GM04503 (cell line): ENCODE results near the gene ILF2.
"Not testable (repeated sequence)": the region's sequence is repeated elsewhere in the genome, so short reads cannot be mapped to it uniquely, and the experiment has no call there.

ENCODE experiments used
- DNase-seq: peaks from one replicate; pipeline ENCODE4 v3.0.0-alpha.2; 2012; ENCODE audit warnings: low read depth

ILF2 gene

DNA sequence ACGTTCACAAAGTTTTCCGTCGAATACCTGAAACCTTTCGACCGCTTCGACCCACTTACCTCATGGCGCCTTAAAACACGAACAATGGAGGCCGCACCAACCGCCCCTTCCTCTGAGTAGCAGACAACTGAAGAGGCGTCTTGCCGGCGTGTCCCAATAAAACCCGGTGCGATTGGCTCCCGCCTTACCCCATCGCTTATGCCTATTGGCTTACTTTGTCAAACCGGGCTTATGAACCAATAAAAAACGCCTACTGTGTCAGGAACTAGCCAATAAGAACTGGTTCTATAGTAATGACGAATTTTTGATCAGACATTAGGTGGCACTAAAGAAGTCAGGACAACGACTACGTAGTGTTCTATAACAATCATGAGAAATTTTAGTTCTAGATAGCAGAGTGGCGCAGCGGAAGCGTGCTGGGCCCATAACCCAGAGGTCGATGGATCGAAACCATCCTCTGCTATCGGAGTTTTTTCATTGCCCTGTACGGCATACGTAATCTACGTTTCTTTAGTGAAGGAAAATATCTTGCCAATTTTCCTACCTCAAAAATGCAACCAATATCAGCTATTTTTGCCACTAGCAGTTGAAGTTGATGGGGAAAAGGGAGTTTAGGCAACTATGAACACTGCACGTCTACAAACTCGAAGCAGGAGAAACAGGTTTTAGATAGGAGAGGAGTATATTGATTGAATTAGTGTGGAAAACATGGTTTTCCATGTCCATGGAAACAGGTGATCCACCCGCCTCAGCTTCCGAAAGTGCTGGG lies at the start of gene ILF2:
TSS of gene ILF2 (minus strand) at position 135 of the 769 bp plus-strand sequence. CDS start at position 64, 71 bp downstream.
- peak; percentile 98 for DNase-seq

DNA sequence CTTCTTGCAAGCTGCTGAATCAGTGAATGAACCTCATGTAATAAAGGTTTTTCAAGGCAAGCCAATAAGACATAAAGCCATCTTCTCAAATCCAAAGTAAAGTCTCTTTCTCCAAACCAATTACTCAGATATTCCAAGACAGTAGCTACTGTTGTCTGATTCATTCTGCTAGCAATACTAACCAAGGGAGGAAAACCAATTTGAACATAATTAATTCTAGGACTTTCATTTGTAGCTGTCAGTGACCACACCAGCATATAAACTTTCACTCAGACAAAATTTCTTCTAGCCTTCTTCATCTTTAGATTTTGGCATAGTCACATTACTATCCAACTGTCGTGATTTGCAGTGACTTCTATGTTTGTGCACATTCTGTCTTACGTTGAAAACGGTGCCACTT lies 46.5 kb upstream of the ILF2 start:
- no peak for DNase-seq

DNA sequence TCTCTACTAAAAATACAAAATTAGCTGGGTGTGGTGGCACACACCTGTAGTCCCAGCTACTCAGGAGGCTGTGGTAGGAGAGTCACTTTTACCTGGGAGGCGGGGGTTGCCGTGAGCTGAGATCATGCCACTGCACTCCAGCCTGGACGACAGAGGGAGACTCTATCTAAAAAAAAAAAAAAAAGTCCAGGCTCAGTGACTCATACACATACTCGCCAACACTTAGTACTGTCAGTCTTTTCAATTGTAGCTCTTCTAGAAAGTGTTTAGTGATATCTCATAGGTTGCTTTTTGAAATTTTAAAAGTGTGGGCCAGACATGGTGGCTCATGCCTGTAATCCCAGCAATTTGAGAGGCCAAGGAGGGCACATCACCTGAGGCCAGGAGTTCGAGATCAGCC lies 45.4 kb upstream of the ILF2 start:
- DNase-seq, result not testable (repeated sequence)

GRCh38 chr1:153711026-153711425 lies 40.2 kb upstream of the ILF2 start:
- no peak for DNase-seq

DNA sequence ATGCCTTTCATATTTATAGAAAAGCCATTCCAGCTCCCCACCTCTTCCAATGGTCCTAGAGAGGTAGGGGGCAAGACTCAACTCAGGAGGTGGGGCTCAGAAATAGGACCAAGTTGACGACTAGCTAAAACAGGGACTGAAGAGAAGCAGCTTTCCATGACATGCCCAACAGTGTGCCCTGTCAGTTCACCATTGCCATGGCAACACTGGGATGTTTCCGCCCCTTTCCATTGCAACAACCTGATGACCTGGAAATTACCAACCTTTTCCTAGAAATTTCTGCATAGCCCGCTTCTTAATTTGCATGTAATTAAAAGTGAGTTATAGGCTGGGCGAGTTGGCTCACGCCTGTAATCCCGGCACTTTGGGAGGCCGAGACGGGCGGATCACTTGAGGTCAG lies 34.7 kb upstream of the ILF2 start:
- no peak for DNase-seq

- no peak for DNase-seq
These were observed 29.0 kb upstream of the ILF2 start for GRCh38 chr1:153699768-153700167.

- DNase-seq, result peak; percentile 63
These were observed 28.3 kb upstream of the ILF2 start for GRCh38 chr1:153698923-153699714.

GRCh38 chr1:153698020-153698922 lies 27.5 kb upstream of the ILF2 start:
- DNase-seq, result no peak

DNA sequence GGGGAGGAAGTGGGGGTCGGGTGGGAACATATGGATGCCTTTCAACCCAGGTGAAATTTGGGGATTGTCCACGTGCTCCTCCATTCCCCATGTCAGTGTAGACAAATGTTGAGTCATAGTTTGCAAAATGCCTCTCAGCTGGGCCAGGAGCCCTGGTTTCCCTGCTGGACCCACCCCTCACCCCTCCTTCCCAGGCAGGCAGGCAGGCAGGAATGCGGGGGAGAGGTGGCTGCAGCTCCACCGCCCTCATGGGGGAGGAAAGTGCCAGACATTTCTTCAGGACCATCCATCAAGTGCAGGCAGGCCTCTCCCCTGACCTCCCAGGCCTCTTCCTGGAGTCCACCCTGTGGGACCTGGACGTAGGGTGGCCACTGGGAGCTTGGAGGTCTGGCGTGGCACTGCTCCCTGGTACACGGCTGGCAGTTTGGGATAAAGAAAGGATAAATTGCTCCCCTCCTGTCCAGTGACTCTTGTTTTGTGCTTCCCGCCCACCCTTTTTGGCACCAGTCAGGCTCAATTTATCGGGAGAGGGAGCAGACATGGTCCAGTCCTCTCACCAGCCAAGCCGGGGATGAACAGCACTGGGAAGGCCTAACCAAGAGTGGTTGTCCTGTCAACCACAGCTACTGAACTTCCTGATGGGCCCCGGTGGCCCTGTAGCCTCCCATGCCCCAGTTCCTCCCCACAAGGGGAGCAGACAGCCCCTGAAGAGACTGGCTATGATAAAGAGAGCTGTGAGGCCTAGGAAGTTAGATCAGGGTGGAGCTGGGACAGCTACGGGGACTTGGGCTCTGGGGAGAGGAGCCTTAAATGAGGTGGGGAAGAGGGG lies 26.6 kb upstream of the ILF2 start:
- no peak for DNase-seq

DNA sequence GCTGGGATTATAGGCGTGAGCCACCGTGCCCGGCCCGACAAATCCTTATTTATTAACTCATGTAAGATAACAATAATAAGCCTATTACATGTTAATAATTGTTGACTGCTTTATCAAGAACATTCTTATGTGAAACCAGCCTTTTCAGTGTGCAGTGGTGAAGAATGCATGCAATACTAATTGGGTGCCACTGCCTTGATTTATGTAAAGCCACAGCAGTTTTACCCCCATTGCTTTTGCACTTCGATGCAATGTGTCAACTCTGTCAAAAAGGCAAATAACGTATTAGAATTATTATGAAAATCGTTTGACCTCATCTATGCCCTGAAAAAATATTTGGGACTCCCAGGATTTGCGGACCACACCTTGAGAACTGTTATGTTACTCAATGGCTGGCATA lies 25.9 kb upstream of the ILF2 start:
- no peak for DNase-seq

DNA sequence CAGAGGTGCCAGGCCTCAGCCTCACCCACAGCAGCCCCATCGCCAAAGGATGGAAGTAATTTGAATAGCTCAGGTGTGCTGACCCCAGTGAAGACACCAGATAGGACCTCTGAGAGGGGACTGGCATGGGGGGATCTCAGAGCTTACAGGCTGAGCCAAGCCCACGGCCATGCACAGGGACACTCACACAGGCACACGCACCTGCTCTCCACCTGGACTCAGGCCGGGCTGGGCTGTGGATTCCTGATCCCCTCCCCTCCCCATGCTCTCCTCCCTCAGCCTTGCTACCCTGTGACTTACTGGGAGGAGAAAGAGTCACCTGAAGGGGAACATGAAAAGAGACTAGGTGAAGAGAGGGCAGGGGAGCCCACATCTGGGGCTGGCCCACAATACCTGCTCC lies 22.7 kb upstream of the ILF2 start:
- no peak for DNase-seq

DNA sequence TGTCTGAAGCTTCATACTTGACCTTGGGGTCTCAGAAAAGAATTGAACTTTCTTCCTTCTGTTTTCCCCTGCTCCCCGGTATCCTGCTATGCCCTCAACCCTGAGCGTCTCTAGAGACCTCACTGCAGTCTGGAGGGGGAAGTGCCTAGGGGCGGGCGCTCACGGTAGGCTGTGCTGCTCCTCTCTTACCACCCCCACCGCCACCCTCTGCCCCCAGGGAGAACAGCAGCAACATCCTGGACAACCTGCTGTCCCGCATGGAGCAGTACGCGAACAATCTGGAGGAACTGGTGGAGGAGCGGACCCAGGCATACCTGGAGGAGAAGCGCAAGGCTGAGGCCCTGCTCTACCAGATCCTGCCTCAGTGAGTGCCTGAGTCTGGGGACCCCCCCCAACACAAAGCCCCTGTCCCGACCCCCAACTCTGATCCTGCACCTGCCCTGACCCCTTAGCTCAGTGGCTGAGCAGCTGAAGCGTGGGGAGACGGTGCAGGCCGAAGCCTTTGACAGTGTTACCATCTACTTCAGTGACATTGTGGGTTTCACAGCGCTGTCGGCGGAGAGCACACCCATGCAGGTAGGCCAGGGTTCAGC lies 18.0 kb upstream of the ILF2 start:
- no peak for DNase-seq

GRCh38 chr1:153688276-153688675 lies 17.5 kb upstream of the ILF2 start:
- DNase-seq, result no peak

DNA sequence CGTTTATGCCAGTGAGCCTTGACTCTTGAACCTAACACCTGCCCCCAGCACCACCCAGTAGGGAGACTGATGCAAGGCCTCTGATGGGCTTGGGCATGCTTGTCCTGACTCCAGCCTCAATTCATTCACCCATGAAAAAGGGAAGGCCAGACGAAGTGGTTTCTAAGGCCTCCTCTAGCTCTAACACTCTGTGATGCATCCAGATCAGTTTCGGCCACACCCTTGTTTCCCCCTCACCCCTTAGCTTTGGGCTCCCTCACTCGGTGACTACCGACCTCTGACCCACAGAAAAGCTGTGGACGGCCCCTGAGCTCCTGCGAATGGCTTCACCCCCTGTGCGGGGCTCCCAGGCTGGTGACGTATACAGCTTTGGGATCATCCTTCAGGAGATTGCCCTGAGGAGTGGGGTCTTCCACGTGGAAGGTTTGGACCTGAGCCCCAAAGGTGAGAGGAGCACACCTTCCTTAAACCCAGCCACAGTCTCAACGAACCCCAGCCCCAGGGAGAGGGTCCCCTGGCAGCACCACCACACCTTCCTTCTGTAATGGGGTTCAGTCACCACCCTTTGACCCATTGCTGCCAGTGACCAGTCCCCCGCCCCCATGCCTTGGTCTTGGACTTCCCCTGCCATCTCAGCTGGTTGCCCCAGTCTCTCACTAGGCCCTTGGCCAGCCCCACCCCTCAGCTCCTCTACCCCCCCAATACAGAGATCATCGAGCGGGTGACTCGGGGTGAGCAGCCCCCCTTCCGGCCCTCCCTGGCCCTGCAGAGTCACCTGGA lies 16.7 kb upstream of the ILF2 start:
- no peak for DNase-seq

DNA sequence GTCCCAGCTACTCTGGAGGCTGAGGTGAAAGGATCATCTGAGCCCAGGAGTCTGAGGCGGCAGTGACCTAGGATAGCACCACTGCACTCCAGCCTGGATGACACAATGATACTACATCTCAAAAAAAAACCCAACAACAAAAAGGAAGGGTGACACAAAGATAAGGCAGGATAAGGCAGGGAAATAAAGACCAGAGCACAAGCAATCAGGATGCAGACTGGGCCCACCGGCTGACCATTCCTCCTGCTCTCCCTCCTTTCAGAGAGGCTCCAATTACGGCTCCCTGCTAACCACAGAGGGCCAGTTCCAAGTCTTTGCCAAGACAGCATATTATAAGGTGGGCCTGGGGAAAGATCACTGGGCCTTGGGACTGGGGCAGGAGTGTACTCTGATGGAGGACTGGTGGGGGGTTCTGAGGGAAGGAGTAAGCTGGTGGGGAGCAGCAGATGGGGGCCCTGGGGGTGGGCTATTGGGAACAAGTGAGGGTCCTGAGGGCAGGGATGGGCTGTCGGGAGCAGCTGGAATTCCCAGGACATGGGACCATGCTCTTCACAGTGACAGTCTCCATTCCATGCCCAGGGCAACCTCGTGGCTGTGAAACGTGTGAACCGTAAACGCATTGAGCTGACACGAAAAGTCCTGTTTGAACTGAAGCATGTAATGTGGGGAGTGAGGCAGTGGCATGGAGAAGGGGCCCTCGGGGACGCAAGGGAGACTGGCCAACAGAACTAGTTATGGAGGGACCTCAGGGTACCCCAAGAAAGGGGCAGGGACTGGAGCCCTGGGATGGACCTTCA lies 14.9 kb upstream of the ILF2 start:
- DNase-seq, result no peak

- DNase-seq, result no peak
These were observed 14.1 kb upstream of the ILF2 start for GRCh38 chr1:153684892-153685291.

- DNase-seq, result no peak
These were observed 13.1 kb upstream of the ILF2 start for GRCh38 chr1:153683854-153684253.

DNA sequence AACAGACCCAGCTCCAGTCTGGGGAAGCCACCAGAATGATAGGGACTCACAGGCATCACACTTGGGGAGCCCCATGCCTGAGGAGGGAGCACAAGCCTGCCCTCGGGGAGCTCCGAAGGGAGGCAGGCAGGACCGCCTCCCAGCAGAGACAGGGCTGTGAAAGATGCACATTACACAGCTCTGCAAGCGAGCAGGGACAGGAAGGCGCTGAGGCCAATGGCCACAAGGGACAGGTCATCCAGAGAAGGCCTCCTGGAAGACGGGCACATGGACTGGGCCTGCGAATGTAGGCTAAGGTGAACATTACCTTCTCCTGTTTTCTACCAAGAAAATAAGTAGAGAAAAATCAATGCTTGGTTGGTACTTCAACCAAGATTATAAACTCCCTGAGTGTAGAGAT lies 11.9 kb upstream of the ILF2 start:
- no peak for DNase-seq

GRCh38 chr1:153680120-153680403 lies 9.3 kb upstream of the ILF2 start:
- no peak for DNase-seq
